Mucosa of descending colon (tissue), 3 donors: ENCODE results near the gene EVI5L. TPM values are rescaled to one million over a fixed set of nuclear protein-coding genes. Genes with fewer than 3 reads are reported as not detected.

Experiments used
- ATAC-seq: fragments of 200-7000 bp; cut with Tn5 transposase; one replicate; pipeline ENCODE4 v1.9.1; 2020; ENCODE audit warnings: mild to moderate bottlenecking, moderate library complexity
- DNase-seq, 3 donors: peaks; one replicate each; pipeline ENCODE4 v3.0.0-alpha.2; 2020
- H3K36me3 ChIP-seq: fragments of 200-600 bp; one replicate; pipeline ENCODE4 v1.8.0; 2021; ENCODE audit warnings: low read depth, mild to moderate bottlenecking
- H3K4me1 ChIP-seq: fragments of 200-600 bp; one replicate; pipeline ENCODE4 v1.8.0; 2021; ENCODE audit warnings: low read depth, mild to moderate bottlenecking
- H3K4me3 ChIP-seq: fragments of 200-600 bp; one replicate; pipeline ENCODE4 v1.8.0; 2021; ENCODE audit warnings: mild to moderate bottlenecking
- H3K9me3 ChIP-seq: fragments of 200-600 bp; one replicate; pipeline ENCODE4 v1.8.0; 2021; ENCODE audit warnings: mild to moderate bottlenecking
- intact Hi-C, 2 donors: fragments of 100-400 bp; cut with DNase I in 1 of 2; cut with micrococcal nuclease in 1 of 2; formaldehyde crosslinking; loops; one replicate each; pipeline versions ENCODE4 v1.11.0 to v1.11.1; 2022; cut with DNase I, micrococcal nuclease
- total RNA-seq, 3 donors: library from RNA; stranded (reverse); fragmentation: NEBNext Ultra II Directional in 2 of 3; extraction: Animal tissue kit (Norgen Biotek cat#: 25700) in 2 of 3; gene quantifications; one replicate each; pipeline versions ENCODE4 v1.2.1 to v1.2.4, GENCODE V29; 2021 to 2023
- TF ChIP-seq, protein P1 (sequence below): fragments of 200-600 bp; IDR thresholded peaks from one replicate; pipeline ENCODE4 v1.8.0; 2022; ENCODE audit warnings: antibody characterized with exemption, mild to moderate bottlenecking
- donor health status: DM: no; HTN: no; CAD: no; lungs with moderate emphysema.
- donor health status: DM: no; HTN: no; CAD: no.
- donor health status: DM: no; HTN: yes; CAD: no.

EVI5L gene
- total RNA-seq, 3 donors from 2014 or later: 8.3 to 17.6 (median 11.4) TPM

DNA sequence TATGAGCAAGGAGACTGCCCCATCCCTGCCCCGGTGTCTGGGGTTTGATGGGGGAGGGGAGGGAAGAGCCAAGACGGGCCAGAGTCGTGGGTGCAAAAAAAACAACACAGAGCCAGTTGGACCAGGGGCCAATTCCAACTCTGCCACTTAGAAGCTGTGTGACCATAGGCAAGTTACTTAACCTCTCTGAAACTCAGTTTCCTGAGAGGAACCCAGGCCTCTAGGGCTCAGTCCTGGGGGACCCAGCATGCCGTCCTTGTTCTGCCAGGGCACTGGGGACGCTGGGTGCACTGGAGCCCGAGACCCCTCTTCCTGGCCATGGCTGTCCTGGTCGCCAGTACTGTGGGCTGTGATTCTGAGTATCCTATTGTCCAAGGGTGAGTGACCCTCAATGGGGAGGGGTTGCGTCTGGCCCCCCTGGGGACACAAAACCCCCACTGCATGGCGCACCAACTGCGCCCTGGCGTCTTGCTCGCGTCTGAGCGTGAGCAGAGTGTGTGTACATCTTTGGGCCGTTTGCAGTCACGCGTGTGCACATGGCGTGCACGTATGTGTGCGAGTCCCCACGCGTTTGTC lies 42.3 kb upstream of the EVI5L start:
- ATAC-seq (no peak), DNase-seq (no peak)
- no peaks in the 10 kb centered on the region for H3K36me3 ChIP-seq
- H3K4me1 ChIP-seq: peaks cover 3% of the 10 kb centered on the region
- H3K9me3 ChIP-seq: no peaks in the 10 kb centered on the region
- TF ChIP-seq, protein P1, sequence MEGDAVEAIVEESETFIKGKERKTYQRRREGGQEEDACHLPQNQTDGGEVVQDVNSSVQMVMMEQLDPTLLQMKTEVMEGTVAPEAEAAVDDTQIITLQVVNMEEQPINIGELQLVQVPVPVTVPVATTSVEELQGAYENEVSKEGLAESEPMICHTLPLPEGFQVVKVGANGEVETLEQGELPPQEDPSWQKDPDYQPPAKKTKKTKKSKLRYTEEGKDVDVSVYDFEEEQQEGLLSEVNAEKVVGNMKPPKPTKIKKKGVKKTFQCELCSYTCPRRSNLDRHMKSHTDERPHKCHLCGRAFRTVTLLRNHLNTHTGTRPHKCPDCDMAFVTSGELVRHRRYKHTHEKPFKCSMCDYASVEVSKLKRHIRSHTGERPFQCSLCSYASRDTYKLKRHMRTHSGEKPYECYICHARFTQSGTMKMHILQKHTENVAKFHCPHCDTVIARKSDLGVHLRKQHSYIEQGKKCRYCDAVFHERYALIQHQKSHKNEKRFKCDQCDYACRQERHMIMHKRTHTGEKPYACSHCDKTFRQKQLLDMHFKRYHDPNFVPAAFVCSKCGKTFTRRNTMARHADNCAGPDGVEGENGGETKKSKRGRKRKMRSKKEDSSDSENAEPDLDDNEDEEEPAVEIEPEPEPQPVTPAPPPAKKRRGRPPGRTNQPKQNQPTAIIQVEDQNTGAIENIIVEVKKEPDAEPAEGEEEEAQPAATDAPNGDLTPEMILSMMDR: no peak
- no peak overlapping the region for H3K4me3 ChIP-seq
- intact Hi-C loops: no loop called here

DNA sequence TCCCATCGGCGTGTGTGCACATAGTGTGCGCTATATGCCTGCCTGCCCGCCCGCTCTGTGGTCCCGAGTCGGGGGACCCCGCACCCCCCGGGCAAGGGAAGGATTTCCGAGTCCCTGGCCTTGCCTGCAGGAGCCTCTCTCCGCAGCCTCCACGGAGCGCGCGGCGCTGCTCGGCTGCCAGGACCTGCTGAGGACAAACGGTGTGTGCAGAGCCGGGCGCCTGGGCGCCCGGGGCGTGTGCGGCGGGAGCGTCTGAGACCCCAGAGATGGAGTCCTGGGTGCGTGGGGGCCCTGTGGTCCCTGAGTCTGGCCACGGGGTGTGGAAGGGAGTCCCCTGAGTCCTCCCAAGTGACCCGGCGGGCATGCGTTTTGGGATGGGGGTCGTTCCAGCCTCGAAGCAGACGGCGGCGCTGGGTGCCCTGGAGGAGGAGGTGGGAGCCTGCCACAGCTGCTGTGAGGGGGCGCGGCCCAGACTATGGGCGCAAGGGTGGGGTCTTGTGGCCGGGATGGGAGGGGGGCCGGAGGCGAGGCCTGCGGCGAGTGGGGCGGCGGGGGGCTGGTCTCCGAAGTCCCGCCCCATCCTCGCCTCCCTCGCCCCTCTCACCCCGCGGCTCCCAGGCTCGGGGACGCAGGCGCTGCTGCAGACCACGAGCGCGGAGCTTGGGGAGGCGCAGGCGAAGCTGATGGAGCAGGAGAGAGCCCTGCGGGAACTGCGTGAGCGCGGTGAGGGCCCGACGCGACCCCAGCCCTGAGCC lies 41.7 kb upstream of the EVI5L start:
- intact Hi-C loops: no loop called here
- Histone ChIP-seq H3K4me3 (no peak overlapping the region), H3K4me1 (peaks cover 3% of the 10 kb centered on the region), H3K36me3 (no peaks in the 10 kb centered on the region), H3K9me3 (no peaks in the 10 kb centered on the region)
- TF ChIP-seq, protein P1: no peak
- DNase-seq: no peak
- ATAC-seq: peak; percentile 14

DNA sequence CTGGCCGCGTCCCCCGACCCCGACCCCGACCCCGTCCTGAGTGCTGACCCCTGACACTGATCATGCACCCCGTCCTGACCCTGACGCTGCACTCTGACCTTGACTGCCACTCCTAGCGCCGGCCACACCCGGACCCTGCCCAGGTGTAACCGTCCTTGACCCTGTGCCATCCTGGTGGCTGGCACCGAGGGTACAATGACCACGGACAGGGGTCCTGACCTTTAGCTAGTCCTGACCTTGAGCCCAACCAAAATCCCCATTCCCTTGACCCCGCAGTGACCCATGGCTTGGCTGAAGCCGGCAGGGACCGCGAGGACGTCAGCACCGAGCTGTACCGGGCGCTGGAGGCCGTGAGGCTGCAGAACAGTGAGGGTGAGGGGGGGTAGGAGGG lies 41.1 kb upstream of the EVI5L start:
- ATAC-seq (peak; percentile 24), DNase-seq (no peak)
- TF ChIP-seq, protein P1: no peak
- intact Hi-C loops: no loop called here
- H3K36me3 ChIP-seq: no peaks in the 10 kb centered on the region
- H3K4me3 ChIP-seq: no peak overlapping the region
- peaks cover 3% of the 10 kb centered on the region for H3K4me1 ChIP-seq
- no peaks in the 10 kb centered on the region for H3K9me3 ChIP-seq

DNA sequence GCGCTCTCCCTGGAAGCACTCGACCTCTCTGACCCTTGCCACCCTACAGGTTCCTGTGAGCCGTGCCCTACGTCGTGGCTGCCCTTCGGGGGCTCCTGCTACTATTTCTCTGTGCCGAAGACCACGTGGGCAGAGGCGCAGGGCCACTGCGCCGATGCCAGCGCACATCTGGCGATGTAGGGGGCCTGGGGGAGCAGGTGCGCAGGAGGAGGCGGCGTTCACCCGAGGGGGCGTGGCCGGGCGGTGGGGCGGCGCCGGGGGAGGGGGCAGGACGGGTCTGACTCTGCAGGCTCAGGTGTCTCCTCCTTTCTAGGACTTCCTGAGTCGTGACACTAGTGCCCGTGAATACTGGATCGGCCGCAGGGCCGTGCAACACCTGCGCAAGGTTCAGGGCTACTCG lies 40.6 kb upstream of the EVI5L start:
- Histone ChIP-seq H3K36me3 (no peaks in the 10 kb centered on the region), H3K9me3 (no peaks in the 10 kb centered on the region), H3K4me1 (peaks cover 3% of the 10 kb centered on the region), H3K4me3 (no peak overlapping the region)
- TF ChIP-seq, protein P1: no peak
- intact Hi-C loops: no loop called here
- peak; percentile 16 to 62 (median 61) for DNase-seq
- ATAC-seq: peak; percentile 80

DNA sequence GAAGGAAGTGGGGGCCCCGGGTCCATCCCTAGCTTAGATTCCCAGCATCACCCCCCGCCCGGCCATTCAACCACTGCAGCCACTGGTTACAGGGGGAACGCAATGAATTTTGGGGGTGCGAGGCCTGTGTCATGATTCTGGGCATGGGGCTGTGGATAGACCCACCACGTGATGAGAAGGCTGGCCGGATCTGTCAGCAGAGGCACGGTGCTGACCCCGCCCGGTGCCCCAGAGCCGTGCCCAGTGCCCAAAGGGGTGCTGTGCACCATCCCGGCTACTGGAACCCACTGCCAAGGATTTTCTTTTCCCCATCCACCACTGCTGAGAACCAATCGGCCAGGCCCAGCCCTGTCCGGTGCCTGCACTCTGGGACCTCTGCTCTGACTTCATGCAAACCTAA lies 39.6 kb upstream of the EVI5L start:
- TF ChIP-seq, protein P1: no peak
- DNase-seq (no peak), ATAC-seq (no peak)
- H3K4me1 ChIP-seq: peaks cover 3% of the 10 kb centered on the region
- intact Hi-C loops: loop anchor here in 1 of 2 donors (10.0 kb wide), 1 partner anchor 106 kb away; the partner anchor contains the start of gene TRAPPC5
- H3K4me3 ChIP-seq: no peak overlapping the region
- no peaks in the 10 kb centered on the region for H3K36me3 ChIP-seq
- H3K9me3 ChIP-seq: no peaks in the 10 kb centered on the region
